Heart left ventricle (tissue), 13 donors: ENCODE measurements around the gene GBX2.

Experiments used
- POLR2A ChIP-seq, 2 donors: fragments of 450-650 bp; IDR thresholded peaks; one replicate each; pipeline ENCODE4 v1.6.1; 2017; ENCODE audit warnings: antibody characterized with exemption in 2 of 2, mild to moderate bottlenecking in 2 of 2, moderate library complexity in 2 of 2
- TF ChIP-seq, protein P1 (sequence below), 12 donors: fragments of 200-600 bp; sonication (generic) in 4 of 12; IDR thresholded peaks; one replicate each; pipeline versions ENCODE4 v1.5.0 to v1.8.0; 2018 to 2022; ENCODE audit warnings: antibody characterized with exemption in 12 of 12, mild to moderate bottlenecking in 5 of 12
- donor health status: ischemic (EF 13 %, LVEDD 7.1; RV severe dilation, severe dysfunction).
- donor health status: DM: no; HTN: yes; CAD: no.
- donor health status: DM: no; HTN: no; CAD: no.
- donor health status: ischemic (EF 25% LVEDD 6.9; RV normal size, moderate dysfunction).
- donor health status: ischemic (EF 25% LVEDD 5.7; RV mildly dilated, moderate dysfunction).
- donor health status: ischemic (EF 35%, LVEDD 5.7; RV mildly dilated, moderate dysfunction).
- donor health status: nonischemic (EF 11% LVEDD 7.7; RV severe dilation, severe dysfunction).
- donor health status: DM: yes; HTN: yes; CAD: no.
- donor health status: PGD.
- donor health status: ischemic (EF 29% LVEDD 5.4; RV normal size, mild dysfunction).
- donor health status: nonischemic (EF 23%, LVEDD 6.1; RV moderate dilation, normal function).

DNA sequence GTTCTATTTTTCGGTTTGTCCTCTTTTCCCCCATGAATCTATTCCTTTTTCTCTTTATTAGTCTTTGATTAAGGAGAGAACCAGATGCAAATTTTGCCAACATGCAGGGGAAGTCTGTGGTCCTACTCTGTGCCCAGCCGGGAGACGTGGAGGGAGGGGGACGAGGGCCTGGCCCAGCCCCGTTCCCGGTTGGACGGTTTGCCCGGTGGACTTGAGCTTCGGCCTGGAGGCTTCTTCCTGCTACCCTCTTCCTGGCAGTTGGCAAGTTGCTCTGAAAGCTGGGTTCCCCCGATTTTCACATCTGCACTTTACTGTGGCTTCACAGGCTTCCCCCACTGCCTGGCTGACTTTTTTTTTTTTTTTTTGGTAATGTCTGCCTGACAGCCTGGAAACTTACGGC is 39.3 kb upstream of the GBX2 start:
- TF ChIP-seq, protein P1, sequence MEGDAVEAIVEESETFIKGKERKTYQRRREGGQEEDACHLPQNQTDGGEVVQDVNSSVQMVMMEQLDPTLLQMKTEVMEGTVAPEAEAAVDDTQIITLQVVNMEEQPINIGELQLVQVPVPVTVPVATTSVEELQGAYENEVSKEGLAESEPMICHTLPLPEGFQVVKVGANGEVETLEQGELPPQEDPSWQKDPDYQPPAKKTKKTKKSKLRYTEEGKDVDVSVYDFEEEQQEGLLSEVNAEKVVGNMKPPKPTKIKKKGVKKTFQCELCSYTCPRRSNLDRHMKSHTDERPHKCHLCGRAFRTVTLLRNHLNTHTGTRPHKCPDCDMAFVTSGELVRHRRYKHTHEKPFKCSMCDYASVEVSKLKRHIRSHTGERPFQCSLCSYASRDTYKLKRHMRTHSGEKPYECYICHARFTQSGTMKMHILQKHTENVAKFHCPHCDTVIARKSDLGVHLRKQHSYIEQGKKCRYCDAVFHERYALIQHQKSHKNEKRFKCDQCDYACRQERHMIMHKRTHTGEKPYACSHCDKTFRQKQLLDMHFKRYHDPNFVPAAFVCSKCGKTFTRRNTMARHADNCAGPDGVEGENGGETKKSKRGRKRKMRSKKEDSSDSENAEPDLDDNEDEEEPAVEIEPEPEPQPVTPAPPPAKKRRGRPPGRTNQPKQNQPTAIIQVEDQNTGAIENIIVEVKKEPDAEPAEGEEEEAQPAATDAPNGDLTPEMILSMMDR (IDR thresholded peaks at IDR 0.05): no peak
- TF ChIP-seq POLR2A (IDR thresholded peaks at IDR 0.05): no peak
